HEK293 (cell line): ENCODE results near the gene PPM1N.

Experiments
- GLIS1 ChIP-seq: fragments of 450-650 bp; formaldehyde crosslinking; IDR thresholded peaks from 2 replicates; pipeline ENCODE4 v1.5.1; 2016; ENCODE audit warnings: missing biosample characterization, missing genetic modification characterization
- MEIS1 ChIP-seq: sonication (generic); formaldehyde crosslinking; IDR thresholded peaks from 2 replicates; pipeline ENCODE4 v1.8.1; 2022; ENCODE audit warnings: missing genetic modification reagents, mild to moderate bottlenecking, borderline replicate concordance
- PRDM1 ChIP-seq: fragments of 450-650 bp; formaldehyde crosslinking; IDR thresholded peaks from 2 replicates; pipeline ENCODE4; 2016; ENCODE audit warnings: missing biosample characterization, missing genetic modification characterization
- PRDM10 ChIP-seq: fragments of 450-650 bp; formaldehyde crosslinking; IDR thresholded peaks from 2 replicates; pipeline ENCODE4 v1.5.1; 2016; ENCODE audit warnings: missing biosample characterization, missing genetic modification characterization
- RBAK ChIP-seq: fragments of 450-650 bp; formaldehyde crosslinking; IDR thresholded peaks from 2 replicates; pipeline ENCODE4 v1.5.1; 2016; ENCODE audit warnings: missing biosample characterization, missing genetic modification characterization
- ZBTB44 ChIP-seq: fragments of 450-650 bp; IDR thresholded peaks from 2 replicates; pipeline ENCODE4 v1.5.1; 2018; ENCODE audit warnings: missing biosample characterization, mild to moderate bottlenecking, missing genetic modification characterization
- ZBTB48 ChIP-seq: fragments of 450-650 bp; formaldehyde crosslinking; IDR thresholded peaks from 2 replicates; pipeline ENCODE4 v1.5.1; 2016; ENCODE audit warnings: missing biosample characterization, missing genetic modification characterization
- ZBTB6 ChIP-seq: fragments of 450-650 bp; formaldehyde crosslinking; IDR thresholded peaks from 2 replicates; pipeline ENCODE4 v1.5.1; 2017; ENCODE audit warnings: missing biosample characterization, missing genetic modification characterization
- ZFP3 ChIP-seq: fragments of 450-650 bp; formaldehyde crosslinking; IDR thresholded peaks from 2 replicates; pipeline ENCODE4 v1.5.1; 2016; ENCODE audit warnings: low read depth, missing biosample characterization, missing genetic modification characterization
- ZNF133 ChIP-seq: fragments of 450-650 bp; formaldehyde crosslinking; IDR thresholded peaks from 2 replicates; pipeline ENCODE4 v1.5.1; 2016; ENCODE audit warnings: missing biosample characterization, missing genetic modification characterization
- ZNF248 ChIP-seq: fragments of 450-650 bp; formaldehyde crosslinking; IDR thresholded peaks from 2 replicates; pipeline ENCODE4 v1.5.1; 2017; ENCODE audit warnings: missing biosample characterization, missing genetic modification characterization
- ZNF274 ChIP-seq, 2 experiments: fragments of 200-500 bp in 1 of 2; fragments of 450-650 bp in 1 of 2; sonication (Bioruptor generic) in 1 of 2; formaldehyde crosslinking in 1 of 2; IDR thresholded peaks; 2 replicates each; pipeline versions ENCODE4 v1.5.1 to v1.6.1; 2014 to 2016; ENCODE audit warnings: borderline replicate concordance in 1 of 2, inconsistent platforms in 1 of 2, low read length in 1 of 2, missing biosample characterization in 1 of 2, missing genetic modification characterization in 1 of 2
- ZNF280D ChIP-seq: fragments of 450-650 bp; formaldehyde crosslinking; IDR thresholded peaks from 2 replicates; pipeline ENCODE4 v1.5.1; 2016; ENCODE audit warnings: missing biosample characterization, missing genetic modification characterization
- ZNF324 ChIP-seq: fragments of 450-650 bp; formaldehyde crosslinking; IDR thresholded peaks from 2 replicates; pipeline ENCODE4 v1.5.1; 2016; ENCODE audit warnings: missing biosample characterization, missing genetic modification characterization
- ZNF423 ChIP-seq: fragments of 450-650 bp; formaldehyde crosslinking; IDR thresholded peaks from 2 replicates; pipeline ENCODE4 v1.5.1; 2016; ENCODE audit warnings: missing biosample characterization, missing genetic modification characterization
- ZNF473 ChIP-seq: fragments of 450-650 bp; formaldehyde crosslinking; IDR thresholded peaks from 2 replicates; pipeline ENCODE4 v1.5.1; 2017; ENCODE audit warnings: missing biosample characterization, missing genetic modification characterization
- ZNF548 ChIP-seq: fragments of 450-650 bp; formaldehyde crosslinking; IDR thresholded peaks from 2 replicates; pipeline ENCODE4 v1.5.1; 2016; ENCODE audit warnings: missing biosample characterization, missing genetic modification characterization
- ZNF555 ChIP-seq: fragments of 450-650 bp; formaldehyde crosslinking; conservative IDR thresholded peaks from 2 replicates; pipeline ENCODE4 v1.5.1; 2017; ENCODE audit warnings: missing biosample characterization, mild to moderate bottlenecking, missing genetic modification characterization, inconsistent platforms
- ZNF639 ChIP-seq: fragments of 450-650 bp; formaldehyde crosslinking; IDR thresholded peaks from 2 replicates; pipeline ENCODE4 v1.5.1; 2016; ENCODE audit warnings: missing biosample characterization, missing genetic modification characterization
- ZNF654 ChIP-seq: fragments of 450-650 bp; formaldehyde crosslinking; IDR thresholded peaks from 2 replicates; pipeline ENCODE4 v1.5.1; 2016; ENCODE audit warnings: low read depth, missing biosample characterization, missing genetic modification characterization
- ZNF670 ChIP-seq: fragments of 450-650 bp; formaldehyde crosslinking; IDR thresholded peaks from 2 replicates; pipeline ENCODE4 v1.5.1; 2016; ENCODE audit warnings: missing biosample characterization, missing genetic modification characterization, low read depth
- ZNF747 ChIP-seq: fragments of 450-650 bp; formaldehyde crosslinking; IDR thresholded peaks from 2 replicates; pipeline ENCODE4 v1.5.1; 2016; ENCODE audit warnings: missing biosample characterization, missing genetic modification characterization
- TF ChIP-seq, protein P1 (sequence below): fragments of 450-650 bp; formaldehyde crosslinking; IDR thresholded peaks from 2 replicates; pipeline ENCODE4 v1.5.1; 2017; ENCODE audit warnings: missing biosample characterization, missing genetic modification characterization

The PPM1N gene

GRCh38 chr19:45478454-45479238 is 19.6 kb upstream of the PPM1N start (continued):
- peak; percentile 62; the same call in 1 of the 2 replicates for TF ChIP-seq ZNF280D (tag by site-specific recombination)
- peak; percentile 17; the same call in 1 of the 2 replicates for TF ChIP-seq ZBTB44 (tag by site-specific recombination)
- no peak for TF ChIP-seq ZNF548 (tag by site-specific recombination)
- no peak for TF ChIP-seq ZNF423
- TF ChIP-seq GLIS1 (tag by site-specific recombination) = no peak; the same call in 1 of the 2 replicates
- TF ChIP-seq PRDM10 = peak; percentile 81
- TF ChIP-seq ZNF274 (IDR thresholded peaks at IDR 0.05; ENCODE audit: low read length) = no peak
- TF ChIP-seq ZNF274 (tag by site-specific recombination; IDR thresholded peaks at IDR 0.05; ENCODE audit: borderline replicate concordance) = no peak
- no peak for TF ChIP-seq ZNF670
- TF ChIP-seq RBAK (tag by site-specific recombination) = no peak
- no peak; the same call in 1 of the 2 replicates for TF ChIP-seq PRDM1
- no peak for TF ChIP-seq ZNF555 (tag by site-specific recombination)
- TF ChIP-seq, protein P1, sequence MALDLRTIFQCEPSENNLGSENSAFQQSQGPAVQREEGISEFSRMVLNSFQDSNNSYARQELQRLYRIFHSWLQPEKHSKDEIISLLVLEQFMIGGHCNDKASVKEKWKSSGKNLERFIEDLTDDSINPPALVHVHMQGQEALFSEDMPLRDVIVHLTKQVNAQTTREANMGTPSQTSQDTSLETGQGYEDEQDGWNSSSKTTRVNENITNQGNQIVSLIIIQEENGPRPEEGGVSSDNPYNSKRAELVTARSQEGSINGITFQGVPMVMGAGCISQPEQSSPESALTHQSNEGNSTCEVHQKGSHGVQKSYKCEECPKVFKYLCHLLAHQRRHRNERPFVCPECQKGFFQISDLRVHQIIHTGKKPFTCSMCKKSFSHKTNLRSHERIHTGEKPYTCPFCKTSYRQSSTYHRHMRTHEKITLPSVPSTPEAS (tag by site-specific recombination) = 0 out of 2 replicates have a peak, but pooled peaks have one; percentile 54
- TF ChIP-seq ZNF324 (tag by site-specific recombination) = peak; percentile 75; the same call in 1 of the 2 replicates
- TF ChIP-seq ZNF747 = no peak
- peak; percentile 36; the same call in 1 of the 2 replicates for TF ChIP-seq ZBTB6 (tag by site-specific recombination)
- TF ChIP-seq MEIS1 (CRISPR knock-in tag) = no peak
- TF ChIP-seq ZNF639 = no peak; the same call in 1 of the 2 replicates
- TF ChIP-seq ZNF654 (tag by site-specific recombination) = peak; percentile 97
- TF ChIP-seq ZNF248 (tag by site-specific recombination) = no peak
- no peak for TF ChIP-seq ZFP3
- TF ChIP-seq ZNF133 (tag by site-specific recombination) = no peak
- TF ChIP-seq ZNF473 (tag by site-specific recombination) = no peak
- TF ChIP-seq ZBTB48 (tag by site-specific recombination) = peak; percentile 53; the same call in 1 of the 2 replicates
